ENCODE results near the gene BST1. TPM values are rescaled to one million over a fixed set of nuclear protein-coding genes. Genes with fewer than 3 reads are reported as not detected.

Gene BST1
- total RNA-seq, 1 experiment from 2014 or later, result 0.31 TPM

GRCh38 chr4:15691346-15692135 lies 11.3 kb upstream of the BST1 start:
- Histone ChIP-seq H3K4me2 (no peak overlapping the region), H3K4me3 (no peak overlapping the region), H3K36me3 (ENCODE audit: low read depth) (peaks cover 11% of the 10 kb centered on the region), H3K4me1 (replicated peaks; ENCODE audit: insufficient read depth) (peaks cover 45% of the 10 kb centered on the region), H3K27ac (peak overlapping the region; percentile 82), H2AFZ (no peak overlapping the region), H3K79me2 (ENCODE audit: low read depth) (no peaks in the 10 kb centered on the region), H3K9me2 (ENCODE audit: insufficient read depth) (no peaks in the 10 kb centered on the region), H4K20me1 (ENCODE audit: insufficient read depth) (no peaks in the 10 kb centered on the region), H3K9me3 (ENCODE audit: insufficient read depth, low read depth) (no peaks in the 10 kb centered on the region; the same call in 1 of the 2 replicates), H3K27me3 (ENCODE audit: insufficient read depth, low read depth) (no peaks in the 10 kb centered on the region), H3F3A (ENCODE audit: insufficient read depth, low read depth) (peaks cover 31% of the 10 kb centered on the region)
- intact Hi-C loops (cut with micrococcal nuclease; ENCODE audit: unreplicated experiment), result loop anchor here (2.0 to 5.0 kb wide), 3 partner anchors 36 to 215 kb away; no protein-coding TSS in a partner anchor
- DNase-seq, result no peak
- CTCF ChIA-PET, result no interaction called here
- POLR2A ChIA-PET (ENCODE audit: unreplicated experiment), result interaction anchor here (0.5 to 0.7 kb wide), 2 partner anchors 37 to 82 kb away, joined by 4 to 5 read pairs; no protein-coding TSS in a partner anchor
- TF ChIP-seq CTCF (conservative IDR thresholded peaks at IDR 0.05), result no peak
- TF ChIP-seq EZH2 (IDR thresholded peaks at IDR 0.05; ENCODE audit: low read depth), result no peak
- no TSS peak for BruUV-seq (replicated peaks)

GRCh38 chr4:15692602-15693001 lies 10.3 kb upstream of the BST1 start:
- H3K4me2 ChIP-seq, result no peak overlapping the region
- DNase-seq, result no peak
- POLR2A ChIA-PET (ENCODE audit: unreplicated experiment), result no interaction called here
- H3F3A ChIP-seq (ENCODE audit: insufficient read depth, low read depth), result peaks cover 31% of the 10 kb centered on the region
- H3K79me2 ChIP-seq (ENCODE audit: low read depth), result no peaks in the 10 kb centered on the region
- CTCF ChIA-PET, result no interaction called here
- no peak overlapping the region for H2AFZ ChIP-seq
- H3K27ac ChIP-seq, result no peak overlapping the region
- BruUV-seq (replicated peaks), result no TSS peak
- peaks cover 45% of the 10 kb centered on the region for H3K4me1 ChIP-seq (replicated peaks; ENCODE audit: insufficient read depth)
- no peak overlapping the region for H3K4me3 ChIP-seq
- no peaks in the 10 kb centered on the region for H4K20me1 ChIP-seq (ENCODE audit: insufficient read depth)
- no peaks in the 10 kb centered on the region for H3K9me2 ChIP-seq (ENCODE audit: insufficient read depth)
- intact Hi-C loops (cut with micrococcal nuclease; ENCODE audit: unreplicated experiment), result loop anchor here (5.0 kb wide), 2 partner anchors 35 to 40 kb away; no protein-coding TSS in a partner anchor
- no peaks in the 10 kb centered on the region for H3K27me3 ChIP-seq (ENCODE audit: insufficient read depth, low read depth)
- 0 out of 2 replicates have a peak, but pooled peaks cover under 1% of the 10 kb centered on the region for H3K36me3 ChIP-seq (ENCODE audit: low read depth)
- no peak for TF ChIP-seq EZH2 (IDR thresholded peaks at IDR 0.05; ENCODE audit: low read depth)
- TF ChIP-seq CTCF (conservative IDR thresholded peaks at IDR 0.05), result no peak
- H3K9me3 ChIP-seq (ENCODE audit: insufficient read depth, low read depth), result no peaks in the 10 kb centered on the region; the same call in 1 of the 2 replicates

GRCh38 chr4:15694431-15694830 lies 8.4 kb upstream of the BST1 start:
- Histone ChIP-seq H3K79me2 (ENCODE audit: low read depth) (no peaks in the 10 kb centered on the region), H4K20me1 (ENCODE audit: insufficient read depth) (no peaks in the 10 kb centered on the region), H3K4me1 (replicated peaks; ENCODE audit: insufficient read depth) (peaks cover 42% of the 10 kb centered on the region), H3K4me2 (peak overlapping the region; percentile 32), H3K4me3 (no peak overlapping the region), H3K27me3 (ENCODE audit: insufficient read depth, low read depth) (no peaks in the 10 kb centered on the region), H3K36me3 (ENCODE audit: low read depth) (no peaks in the 10 kb centered on the region), H3F3A (ENCODE audit: insufficient read depth, low read depth) (peaks cover 31% of the 10 kb centered on the region), H3K9me2 (ENCODE audit: insufficient read depth) (no peaks in the 10 kb centered on the region), H3K27ac (peak overlapping the region; percentile 65), H2AFZ (no peak overlapping the region), H3K9me3 (ENCODE audit: insufficient read depth, low read depth) (no peaks in the 10 kb centered on the region; the same call in 1 of the 2 replicates)
- TF ChIP-seq CTCF (conservative IDR thresholded peaks at IDR 0.05) (no peak), EZH2 (IDR thresholded peaks at IDR 0.05; ENCODE audit: low read depth) (no peak)
- ChIA-PET POLR2A (ENCODE audit: unreplicated experiment) (interaction anchor here (0.6 to 0.7 kb wide), 2 partner anchors 29 to 227 kb away, joined by 7 to 18 read pairs; no protein-coding TSS in a partner anchor), CTCF (no interaction called here)
- BruUV-seq (replicated peaks), result no TSS peak
- peak in 1 of 2 experiments; percentile 80 for DNase-seq
- intact Hi-C loops (cut with micrococcal nuclease; ENCODE audit: unreplicated experiment), result loop anchor here (1.0 to 5.0 kb wide), 4 partner anchors 13 to 446 kb away; partner anchors contain the start of gene FAM200B
